Nephron (organoid): Measurements from ENCODE around the gene KSR2.

ENCODE experiments used
- H3K27ac Mint-ChIP-seq, 3 experiments: 2 replicates each; pipeline ENCODE4 v1.8.0; 2020; ENCODE audit warnings: mixed read lengths in 3 of 3, mild to moderate bottlenecking in 2 of 3, moderate library complexity in 1 of 3
- H3K27me3 Mint-ChIP-seq: 2 replicates; pipeline ENCODE4 v1.8.0; 2021; ENCODE audit warnings: low read depth, mild to moderate bottlenecking, moderate library complexity, mixed read lengths
- H3K36me3 Mint-ChIP-seq: 2 replicates; pipeline ENCODE4 v1.8.0; 2020; ENCODE audit warnings: low read depth, mixed read lengths
- H3K4me1 Mint-ChIP-seq: 2 replicates; pipeline ENCODE4 v1.8.0; 2020; ENCODE audit warnings: mixed read lengths
- H3K4me3 Mint-ChIP-seq, 3 experiments: 2 replicates each; pipeline ENCODE4 v1.8.0; 2020; ENCODE audit warnings: mild to moderate bottlenecking in 3 of 3, mixed read lengths in 3 of 3, moderate library complexity in 2 of 3
- H3K9me3 Mint-ChIP-seq: 2 replicates; pipeline ENCODE4 v1.8.0; 2020; ENCODE audit warnings: mixed read lengths
- TF ChIP-seq, protein P1 (sequence below), 3 experiments: fragments of 200-600 bp; sonication (generic); IDR thresholded peaks; one replicate each; pipeline ENCODE4 v1.5.0; 2021; ENCODE audit warnings: antibody characterized with exemption in 3 of 3; ENCODE audit not compliant: unreplicated experiment in 3 of 3

The KSR2 gene

DNA sequence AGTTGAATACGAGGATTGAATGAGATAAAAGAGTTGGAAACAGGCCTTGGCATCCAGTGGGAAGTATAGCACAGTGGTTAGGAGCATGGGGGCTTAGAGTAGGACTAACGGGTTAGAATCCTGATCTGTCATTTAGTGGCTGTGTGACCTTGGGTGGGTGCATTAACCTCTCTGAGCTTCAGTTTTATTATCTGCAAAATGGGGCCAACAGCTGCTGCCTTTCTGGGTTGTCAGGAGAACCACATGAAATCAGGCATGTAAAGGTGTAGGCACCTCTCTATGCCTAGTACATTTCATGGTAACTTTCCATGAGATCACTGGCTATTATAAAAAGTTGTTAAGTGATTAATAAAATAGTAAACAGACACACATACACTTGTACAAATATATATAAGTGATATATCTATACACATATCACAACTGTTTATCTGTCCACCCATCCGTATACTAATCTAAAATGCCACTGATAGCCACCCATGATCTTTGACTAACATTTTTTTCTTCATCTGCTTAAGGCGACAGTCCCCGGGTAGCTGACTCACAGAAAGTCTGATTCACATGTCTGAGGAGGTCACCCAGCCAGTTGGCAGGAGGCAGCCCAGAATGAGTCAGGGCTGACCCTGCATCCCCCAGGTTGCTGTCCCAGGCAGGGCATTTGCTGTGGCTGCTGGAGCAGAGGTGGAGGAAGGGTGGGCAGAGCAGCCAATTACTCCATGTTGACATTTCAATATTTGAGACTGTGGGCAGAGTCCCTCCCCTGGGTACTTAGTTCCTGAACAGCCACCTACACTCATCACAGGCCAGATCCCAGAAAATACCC lies 481.7 kb downstream of the KSR2 start:
- Mint-ChIP-seq H3K36me3 (no peaks in the 10 kb centered on the region), H3K9me3 (no peaks in the 10 kb centered on the region), H3K4me1 (peaks cover 11% of the 10 kb centered on the region), H3K27me3 (peaks cover 44% of the 10 kb centered on the region), H3K27ac (peak overlapping the region; percentile 14 to 93 (median 39)), H3K4me3 (no peak overlapping the region)
- TF ChIP-seq, protein P1, sequence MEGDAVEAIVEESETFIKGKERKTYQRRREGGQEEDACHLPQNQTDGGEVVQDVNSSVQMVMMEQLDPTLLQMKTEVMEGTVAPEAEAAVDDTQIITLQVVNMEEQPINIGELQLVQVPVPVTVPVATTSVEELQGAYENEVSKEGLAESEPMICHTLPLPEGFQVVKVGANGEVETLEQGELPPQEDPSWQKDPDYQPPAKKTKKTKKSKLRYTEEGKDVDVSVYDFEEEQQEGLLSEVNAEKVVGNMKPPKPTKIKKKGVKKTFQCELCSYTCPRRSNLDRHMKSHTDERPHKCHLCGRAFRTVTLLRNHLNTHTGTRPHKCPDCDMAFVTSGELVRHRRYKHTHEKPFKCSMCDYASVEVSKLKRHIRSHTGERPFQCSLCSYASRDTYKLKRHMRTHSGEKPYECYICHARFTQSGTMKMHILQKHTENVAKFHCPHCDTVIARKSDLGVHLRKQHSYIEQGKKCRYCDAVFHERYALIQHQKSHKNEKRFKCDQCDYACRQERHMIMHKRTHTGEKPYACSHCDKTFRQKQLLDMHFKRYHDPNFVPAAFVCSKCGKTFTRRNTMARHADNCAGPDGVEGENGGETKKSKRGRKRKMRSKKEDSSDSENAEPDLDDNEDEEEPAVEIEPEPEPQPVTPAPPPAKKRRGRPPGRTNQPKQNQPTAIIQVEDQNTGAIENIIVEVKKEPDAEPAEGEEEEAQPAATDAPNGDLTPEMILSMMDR (IDR thresholded peaks at IDR 0.05; ENCODE audit: unreplicated experiment in 3 of 3) = no peak

DNA sequence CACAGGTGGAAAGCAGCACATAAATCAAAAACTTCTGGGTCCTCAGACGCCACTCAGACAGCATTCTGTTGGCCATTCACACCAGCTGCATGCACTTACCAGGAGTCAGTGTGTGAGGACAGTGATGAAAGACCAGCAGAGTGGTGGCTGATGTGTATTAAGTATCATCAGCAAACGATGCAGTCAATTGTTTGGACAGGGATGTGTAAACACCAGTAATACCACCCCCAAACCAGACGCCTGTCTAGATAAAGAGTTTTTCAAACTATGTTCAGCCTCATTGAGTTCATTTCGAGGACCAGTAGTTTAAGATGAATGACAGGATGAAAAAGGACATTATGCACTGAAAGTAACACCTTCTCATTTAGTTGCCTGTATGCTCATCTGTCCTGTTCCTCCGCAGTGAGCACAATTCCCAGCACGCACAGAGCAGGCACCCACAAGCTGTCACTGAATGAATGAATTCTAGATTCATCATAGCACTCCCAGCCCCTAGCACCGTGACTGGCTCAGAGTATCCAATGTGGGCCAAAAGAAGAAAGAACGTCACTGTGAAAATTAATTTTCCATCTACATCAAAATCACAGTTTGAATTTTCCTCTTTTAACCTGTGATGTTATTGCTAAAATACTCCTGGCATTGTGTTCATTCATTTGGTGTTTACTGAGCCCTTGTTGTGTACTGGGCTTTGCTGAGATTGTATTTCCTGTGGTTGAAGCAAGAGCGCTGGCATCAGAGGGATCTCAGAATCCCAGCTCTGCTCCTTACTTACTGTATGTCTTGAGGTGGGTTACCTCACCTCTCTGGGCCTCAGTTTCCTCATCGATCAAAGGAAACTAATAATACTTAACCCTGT lies 482.6 kb downstream of the KSR2 start:
- peaks cover 11% of the 10 kb centered on the region for H3K4me1 Mint-ChIP-seq
- TF ChIP-seq, protein P1 (IDR thresholded peaks at IDR 0.05; ENCODE audit: unreplicated experiment in 3 of 3) = no peak
- no peaks in the 10 kb centered on the region for H3K9me3 Mint-ChIP-seq
- peak overlapping the region in 1 of 3 experiments; percentile 49 for H3K27ac Mint-ChIP-seq
- H3K27me3 Mint-ChIP-seq = peaks cover 48% of the 10 kb centered on the region
- no peak overlapping the region for H3K4me3 Mint-ChIP-seq
- H3K36me3 Mint-ChIP-seq = no peaks in the 10 kb centered on the region

DNA sequence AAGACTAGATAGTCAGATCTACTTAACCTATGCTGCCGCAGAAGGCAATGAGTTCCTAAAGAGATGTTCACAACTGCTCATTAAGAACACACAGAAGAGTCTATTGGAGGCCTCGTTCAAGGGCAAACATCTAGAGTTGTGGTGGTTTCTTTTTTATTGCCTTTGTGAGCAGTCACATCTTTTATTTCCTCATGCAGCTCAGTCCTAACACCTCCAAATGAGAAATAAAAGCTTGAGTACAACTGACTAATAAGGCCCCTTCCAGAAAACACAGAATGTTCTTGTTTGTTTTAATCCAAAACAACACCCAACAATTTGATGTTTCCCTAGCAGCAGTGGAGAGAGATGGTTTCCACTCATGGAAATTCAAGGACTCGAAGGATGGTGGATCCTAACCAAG lies 483.9 kb downstream of the KSR2 start:
- TF ChIP-seq, protein P1 (IDR thresholded peaks at IDR 0.05; ENCODE audit: unreplicated experiment in 3 of 3) = no peak

DNA sequence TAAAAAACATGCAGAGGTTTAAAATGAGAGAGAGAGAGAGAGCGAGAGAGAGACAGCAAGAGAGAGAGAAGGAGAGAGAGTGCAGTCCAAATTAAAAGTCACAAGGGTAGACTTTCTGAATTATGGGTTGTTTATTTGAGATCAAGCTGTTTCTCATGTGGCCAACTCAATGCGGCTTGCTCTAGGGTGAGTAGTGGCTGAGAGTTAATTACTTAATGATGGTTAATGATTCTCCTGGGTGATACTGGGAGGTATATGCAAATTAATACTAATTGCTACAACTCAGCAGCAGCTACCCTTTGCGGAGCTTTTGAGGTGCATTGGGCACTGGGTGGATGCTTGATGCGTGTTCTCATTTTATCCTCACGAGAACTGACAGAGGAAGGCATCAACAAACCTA lies 485.3 kb downstream of the KSR2 start:
- no peak overlapping the region for H3K4me3 Mint-ChIP-seq
- TF ChIP-seq, protein P1 (IDR thresholded peaks at IDR 0.05; ENCODE audit: unreplicated experiment in 3 of 3) = no peak

More for the DNA sequence above, 483.9 kb downstream of the KSR2 start:
- H3K27ac Mint-ChIP-seq = no peak overlapping the region
- H3K4me1 Mint-ChIP-seq = peaks cover 11% of the 10 kb centered on the region
- H3K36me3 Mint-ChIP-seq = no peaks in the 10 kb centered on the region
- no peak overlapping the region for H3K4me3 Mint-ChIP-seq
- H3K27me3 Mint-ChIP-seq = peaks cover 45% of the 10 kb centered on the region
- H3K9me3 Mint-ChIP-seq = no peaks in the 10 kb centered on the region

DNA sequence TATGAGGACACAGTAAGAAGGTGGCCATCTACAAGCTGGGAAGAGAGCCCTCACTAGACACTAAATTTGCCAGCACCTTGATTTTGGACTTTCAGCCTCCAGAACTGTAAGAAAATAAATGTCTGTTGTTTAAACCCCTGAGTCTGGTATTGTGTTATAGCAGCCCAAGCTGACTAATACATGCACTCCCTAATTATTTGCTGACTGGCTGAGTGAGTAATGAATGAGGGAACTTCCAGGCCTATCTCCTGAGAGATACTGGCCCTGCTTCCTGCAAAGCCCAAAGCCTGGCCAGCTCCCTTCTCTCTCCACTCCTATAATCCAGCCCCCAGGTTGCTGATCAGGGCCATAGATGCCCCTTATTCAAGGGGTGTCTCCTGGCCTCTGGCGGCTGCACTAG lies 487.3 kb downstream of the KSR2 start:
- H3K4me3 Mint-ChIP-seq = no peak overlapping the region
- H3K9me3 Mint-ChIP-seq = peaks cover 2% of the 10 kb centered on the region
- no peaks in the 10 kb centered on the region for H3K36me3 Mint-ChIP-seq
- H3K27me3 Mint-ChIP-seq = peaks cover 46% of the 10 kb centered on the region
- TF ChIP-seq, protein P1 (IDR thresholded peaks at IDR 0.05; ENCODE audit: unreplicated experiment in 3 of 3) = no peak
- H3K4me1 Mint-ChIP-seq = no peaks in the 10 kb centered on the region
- H3K27ac Mint-ChIP-seq = no peak overlapping the region

More for the DNA sequence above, 485.3 kb downstream of the KSR2 start:
- Mint-ChIP-seq H3K27me3 (peaks cover 46% of the 10 kb centered on the region), H3K36me3 (no peaks in the 10 kb centered on the region), H3K27ac (no peak overlapping the region), H3K9me3 (peaks cover 2% of the 10 kb centered on the region), H3K4me1 (peaks cover 11% of the 10 kb centered on the region)
